K562 (cell line): ENCODE data around the gene PIEZO2. TPM values are rescaled to one million over a fixed set of nuclear protein-coding genes. Genes with fewer than 3 reads are reported as not detected.

Experiments
- ATAC-seq: fragments of 200-7000 bp; cut with Tn5 transposase; 3 replicates; pipeline ENCODE4 v1.9.1; 2020; ENCODE audit warnings: moderate library complexity
- BruUV-seq: library from RNA; stranded (reverse); fragments of 400-500 nt; replicated peaks from 2 replicates; lab custom pipeline; 2021; lab: Mats Ljungman, UMichigan
- CTCF ChIA-PET: fragments of 300-600 bp; formaldehyde crosslinking; extraction: SDS; loops from one replicate; lab custom pipeline; 2021; ENCODE audit warnings: low intra/inter-chr PET ratio; lab: Yijun Ruan, JAX
- POLR2A ChIA-PET: fragments of 300-600, 350-650 bp; sonication (Branson Sonifier 250); formaldehyde crosslinking; extraction: SDS; loops from one replicate; lab custom pipeline; 2021; ENCODE audit warnings: antibody characterized with exemption, inconsistent platforms; lab: Yijun Ruan, JAX
- DNase-seq, 4 experiments: peaks; one replicate each; pipeline versions ENCODE4 v3.0.0 to v3.0.0-alpha.2; 2011 to 2018; ENCODE audit warnings: low spot score in 3 of 4, mixed read lengths in 3 of 4; ENCODE audit errors: extremely low read depth in 1 of 4
- FAIRE-seq: peaks from 2 replicates; lab custom pipeline; 2011; peaks lifted over from hg19 to GRCh38; lab: Jason Lieb, UNC
- H2AFZ ChIP-seq: 2 replicates; pipeline ENCODE4 v1.6.0; 2011; ENCODE audit warnings: low read depth, low read length, control low read depth, inconsistent platforms
- H3K27ac ChIP-seq: fragments of 200-600 bp; 3 replicates; pipeline ENCODE4 v1.8.0; 2011; ENCODE audit warnings: low read depth, mild to moderate bottlenecking, control low read depth, inconsistent platforms, low read length, moderate library complexity, mixed read lengths; ENCODE audit errors: extremely low read depth
- H3K27me3 ChIP-seq, 2 experiments: fragments of 300-600 bp in 1 of 2; 2 replicates in 1 of 2; 3 replicates in 1 of 2; pipeline versions ENCODE4 v1.6.0 to v1.8.0; 2011; ENCODE audit warnings: inconsistent platforms in 2 of 2, low read length in 2 of 2, mild to moderate bottlenecking in 1 of 2, mixed read lengths in 1 of 2, moderate library complexity in 1 of 2; ENCODE audit not compliant: control insufficient read depth in 2 of 2, insufficient read depth in 2 of 2
- H3K36me3 ChIP-seq: fragments of 300-600 bp; 3 replicates; pipeline ENCODE4 v1.8.0; 2011; ENCODE audit warnings: mild to moderate bottlenecking, low read length, inconsistent platforms; ENCODE audit not compliant: control insufficient read depth, insufficient read depth
- H3K4me1 ChIP-seq, 2 experiments: fragments of 200-600 bp in 1 of 2; replicated peaks in 1 of 2; 2 replicates in 1 of 2; 3 replicates in 1 of 2; pipeline versions ENCODE4 v1.5.1 to v1.8.0; 2011; ENCODE audit warnings: inconsistent platforms in 2 of 2, low read length in 2 of 2, mild to moderate bottlenecking in 1 of 2, mixed read lengths in 1 of 2, moderate library complexity in 1 of 2; ENCODE audit not compliant: control insufficient read depth in 2 of 2, insufficient read depth in 2 of 2
- H3K4me2 ChIP-seq: 2 replicates; pipeline ENCODE4 v1.6.1; 2011; ENCODE audit warnings: low read length, control low read depth, inconsistent platforms, mixed read lengths; ENCODE audit not compliant: insufficient read depth
- H3K4me3 ChIP-seq: fragments of 200-600 bp; sonication (generic), shearing (Covaris generic); 2 replicates; pipeline ENCODE4 v1.5.1; 2016; ENCODE audit warnings: control low read depth, inconsistent platforms
- H3K79me2 ChIP-seq: fragments of 200-600 bp; 3 replicates; pipeline ENCODE4 v1.8.0; 2011; ENCODE audit warnings: low read length, inconsistent platforms; ENCODE audit not compliant: control insufficient read depth, insufficient read depth
- H3K9ac ChIP-seq, 2 experiments: 2 replicates each; pipeline versions ENCODE4 v1.6.0 to v1.6.1; 2011; ENCODE audit warnings: low read depth in 2 of 2, low read length in 2 of 2, control low read depth in 1 of 2, inconsistent platforms in 1 of 2, mild to moderate bottlenecking in 1 of 2, mixed read lengths in 1 of 2; ENCODE audit not compliant: insufficient read depth in 1 of 2
- H3K9me1 ChIP-seq: one replicate; pipeline ENCODE4 v1.6.0; 2011; ENCODE audit warnings: inconsistent platforms, mild to moderate bottlenecking, low read length, moderate library complexity; ENCODE audit not compliant: control insufficient read depth, insufficient read depth
- H3K9me3 ChIP-seq: replicated peaks from 2 replicates; pipeline ENCODE4 v1.5.1; 2011; ENCODE audit warnings: low read depth, low read length, inconsistent platforms; ENCODE audit not compliant: control insufficient read depth, insufficient read depth
- H4K20me1 ChIP-seq: replicated peaks from 2 replicates; pipeline ENCODE4 v1.6.1; 2011; ENCODE audit warnings: low read length, inconsistent platforms, mixed read lengths; ENCODE audit not compliant: control insufficient read depth, insufficient read depth
- RHOXF2B ChIP-seq: fragments of 250-450 bp; sonication (Bioruptor Pico); conservative IDR thresholded peaks from 2 replicates; pipeline ENCODE4 v1.5.1; 2021
- SRSF9 ChIP-seq: fragments of 200-400 bp; formaldehyde crosslinking; IDR thresholded peaks from 2 replicates; pipeline ENCODE4 v1.6.1; 2017; ENCODE audit warnings: low read depth, low read length, borderline replicate concordance
- TRIM25 ChIP-seq: fragments of 450-650 bp; IDR thresholded peaks from 2 replicates; pipeline ENCODE4 v1.7.0; 2016; ENCODE audit warnings: borderline replicate concordance
- WGBS: fragments of 100-300 bp; shearing (Covaris generic); methylation state at CpG from one replicate; pipeline ENCODE4 v1.1.6; 2016; ENCODE audit warnings: low coverage, mixed read lengths; ENCODE audit not compliant: insufficient coverage; ENCODE audit errors: missing lambda C conversion rate; 5-methylcytosine and 5-hydroxymethylcytosine counted together
- in situ Hi-C: fragments of 300-500 bp; cut with MboI; formaldehyde crosslinking; loops from 4 replicates; pipeline ENCODE4 v1.15.0; 2018; ENCODE audit warnings: inconsistent platforms, mixed read lengths
- intact Hi-C: fragments of 100-400 bp; cut with micrococcal nuclease; formaldehyde crosslinking; loops from 2 replicates; pipeline ENCODE4 v1.14.2; 2022
- polyA plus RNA-seq, 8 experiments: library from polyadenylated mRNA; depleted of rRNA in 4 of 8; stranded (reverse) in 5 of 8; unstranded in 3 of 8; fragments of >200 nt; fragmentation: Nextera tagmentation in 2 of 8; fragmentation: Illumina TruSeq in 1 of 8; extraction: Ambion mirVana in 2 of 8; extraction: Trizol in 1 of 8; gene quantifications; 2 replicates each; pipeline versions ENCODE4 v1.2.1 to v1.2.3, GENCODE V29; 2011 to 2014; ENCODE audit warnings: inconsistent platforms in 1 of 8, missing spikeins in 1 of 8
- total RNA-seq, 7 experiments: library from RNA; depleted of rRNA in 6 of 7; stranded (reverse); fragments of >200 nt in 6 of 7; fragmentation: Illumina TruSeq in 2 of 7; extraction: Trizol in 2 of 7; gene quantifications; 2 replicates each; pipeline versions ENCODE4 v1.2.1 to v1.2.3, GENCODE V29; 2011 to 2021; ENCODE audit warnings: low replicate concordance in 1 of 7
- TF ChIP-seq, protein P1 (sequence below): sonication (generic); formaldehyde crosslinking; IDR thresholded peaks from 2 replicates; pipeline ENCODE4 v1.8.1; 2023; ENCODE audit warnings: mild to moderate bottlenecking, missing genetic modification reagents
- TF ChIP-seq, protein P2 (sequence below), 2 experiments: fragments of 150-350 bp in 1 of 2; IDR thresholded peaks; 2 replicates each; pipeline ENCODE4 v1.6.1; 2012 to 2016; ENCODE audit warnings: low read depth in 2 of 2, low read length in 2 of 2, mild to moderate bottlenecking in 1 of 2, moderate library complexity in 1 of 2

PIEZO2 gene
- total and polyA plus RNA-seq, 9 of the 15 experiments (the other 6 are each of a cell fraction or from before 2014, with no cell fraction given): 0.54 to 4.1 (median 2.0) TPM

DNA sequence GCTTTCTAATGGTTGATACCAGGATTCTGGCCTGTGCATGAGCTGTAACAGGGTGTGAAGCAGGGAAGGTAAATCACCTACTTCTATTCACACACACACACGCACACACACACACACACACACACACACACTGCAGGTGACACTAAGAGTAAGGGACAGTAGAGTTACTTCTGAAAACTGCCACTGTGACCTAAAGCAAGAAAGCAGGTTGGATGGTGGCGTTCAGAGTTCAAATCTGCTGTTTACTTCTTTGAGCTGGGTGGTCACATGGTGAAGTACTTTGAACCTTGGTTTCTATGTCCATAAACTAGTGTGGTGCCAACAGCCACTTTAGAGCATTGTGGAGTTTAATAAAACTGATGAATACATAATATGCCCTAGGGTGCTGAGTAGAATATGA is 248.0 kb downstream of the PIEZO2 start:
- intact Hi-C loops (no loop called here), in situ Hi-C loops (no loop called here)
- H3K27me3 ChIP-seq: no peaks in the 10 kb centered on the region
- WGBS: 0% methylated on average over 1 of the region's 2 CpGs
- FAIRE-seq (no peak), DNase-seq (no peak), ATAC-seq (no peak)
- H3K4me2 ChIP-seq: no peak overlapping the region
- H3K27ac ChIP-seq: no peak overlapping the region
- H4K20me1 ChIP-seq: no peaks in the 10 kb centered on the region
- CTCF ChIA-PET: no interaction called here
- H3K4me3 ChIP-seq: no peak overlapping the region
- no peaks in the 10 kb centered on the region for H3K79me2 ChIP-seq
- POLR2A ChIA-PET: no interaction called here
- H3K9ac ChIP-seq: no peak overlapping the region
- H2AFZ ChIP-seq: no peak overlapping the region
- no peaks in the 10 kb centered on the region for H3K9me1 ChIP-seq
- no peaks in the 10 kb centered on the region for H3K4me1 ChIP-seq
- TF ChIP-seq, protein P1, sequence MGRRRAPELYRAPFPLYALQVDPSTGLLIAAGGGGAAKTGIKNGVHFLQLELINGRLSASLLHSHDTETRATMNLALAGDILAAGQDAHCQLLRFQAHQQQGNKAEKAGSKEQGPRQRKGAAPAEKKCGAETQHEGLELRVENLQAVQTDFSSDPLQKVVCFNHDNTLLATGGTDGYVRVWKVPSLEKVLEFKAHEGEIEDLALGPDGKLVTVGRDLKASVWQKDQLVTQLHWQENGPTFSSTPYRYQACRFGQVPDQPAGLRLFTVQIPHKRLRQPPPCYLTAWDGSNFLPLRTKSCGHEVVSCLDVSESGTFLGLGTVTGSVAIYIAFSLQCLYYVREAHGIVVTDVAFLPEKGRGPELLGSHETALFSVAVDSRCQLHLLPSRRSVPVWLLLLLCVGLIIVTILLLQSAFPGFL (CRISPR knock-in tag): no peak
- no peak for TF ChIP-seq RHOXF2B (CRISPR knock-in tag)
- no peak for TF ChIP-seq SRSF9
- TF ChIP-seq, protein P2, sequence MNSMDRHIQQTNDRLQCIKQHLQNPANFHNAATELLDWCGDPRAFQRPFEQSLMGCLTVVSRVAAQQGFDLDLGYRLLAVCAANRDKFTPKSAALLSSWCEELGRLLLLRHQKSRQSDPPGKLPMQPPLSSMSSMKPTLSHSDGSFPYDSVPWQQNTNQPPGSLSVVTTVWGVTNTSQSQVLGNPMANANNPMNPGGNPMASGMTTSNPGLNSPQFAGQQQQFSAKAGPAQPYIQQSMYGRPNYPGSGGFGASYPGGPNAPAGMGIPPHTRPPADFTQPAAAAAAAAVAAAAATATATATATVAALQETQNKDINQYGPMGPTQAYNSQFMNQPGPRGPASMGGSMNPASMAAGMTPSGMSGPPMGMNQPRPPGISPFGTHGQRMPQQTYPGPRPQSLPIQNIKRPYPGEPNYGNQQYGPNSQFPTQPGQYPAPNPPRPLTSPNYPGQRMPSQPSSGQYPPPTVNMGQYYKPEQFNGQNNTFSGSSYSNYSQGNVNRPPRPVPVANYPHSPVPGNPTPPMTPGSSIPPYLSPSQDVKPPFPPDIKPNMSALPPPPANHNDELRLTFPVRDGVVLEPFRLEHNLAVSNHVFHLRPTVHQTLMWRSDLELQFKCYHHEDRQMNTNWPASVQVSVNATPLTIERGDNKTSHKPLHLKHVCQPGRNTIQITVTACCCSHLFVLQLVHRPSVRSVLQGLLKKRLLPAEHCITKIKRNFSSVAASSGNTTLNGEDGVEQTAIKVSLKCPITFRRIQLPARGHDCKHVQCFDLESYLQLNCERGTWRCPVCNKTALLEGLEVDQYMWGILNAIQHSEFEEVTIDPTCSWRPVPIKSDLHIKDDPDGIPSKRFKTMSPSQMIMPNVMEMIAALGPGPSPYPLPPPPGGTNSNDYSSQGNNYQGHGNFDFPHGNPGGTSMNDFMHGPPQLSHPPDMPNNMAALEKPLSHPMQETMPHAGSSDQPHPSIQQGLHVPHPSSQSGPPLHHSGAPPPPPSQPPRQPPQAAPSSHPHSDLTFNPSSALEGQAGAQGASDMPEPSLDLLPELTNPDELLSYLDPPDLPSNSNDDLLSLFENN (IDR thresholded peaks at IDR 0.05; ENCODE audit: low read depth in 2 of 2, low read length in 2 of 2): no peak
- no peak for TF ChIP-seq TRIM25
- H3K36me3 ChIP-seq: no peaks in the 10 kb centered on the region
- no TSS peak for BruUV-seq
- H3K9me3 ChIP-seq: no peaks in the 10 kb centered on the region
